Stimulated activated CD4-positive, alpha-beta T cell treated with anti-CD3 and anti-CD28 coated beads, Interleukin-12 subunit alpha, Interleukin-12 subunit beta, amount 100 ng/mL, for 4 hours (primary cell): ENCODE measurements around the gene AQP3.
"Not testable (repeated sequence)": the region's sequence is repeated elsewhere in the genome, so short reads cannot be mapped to it uniquely, and the experiment has no call there.

Experiments
- DNase-seq: peaks from one replicate; pipeline ENCODE4 v3.0.0-alpha.2; 2020

Gene AQP3

DNA sequence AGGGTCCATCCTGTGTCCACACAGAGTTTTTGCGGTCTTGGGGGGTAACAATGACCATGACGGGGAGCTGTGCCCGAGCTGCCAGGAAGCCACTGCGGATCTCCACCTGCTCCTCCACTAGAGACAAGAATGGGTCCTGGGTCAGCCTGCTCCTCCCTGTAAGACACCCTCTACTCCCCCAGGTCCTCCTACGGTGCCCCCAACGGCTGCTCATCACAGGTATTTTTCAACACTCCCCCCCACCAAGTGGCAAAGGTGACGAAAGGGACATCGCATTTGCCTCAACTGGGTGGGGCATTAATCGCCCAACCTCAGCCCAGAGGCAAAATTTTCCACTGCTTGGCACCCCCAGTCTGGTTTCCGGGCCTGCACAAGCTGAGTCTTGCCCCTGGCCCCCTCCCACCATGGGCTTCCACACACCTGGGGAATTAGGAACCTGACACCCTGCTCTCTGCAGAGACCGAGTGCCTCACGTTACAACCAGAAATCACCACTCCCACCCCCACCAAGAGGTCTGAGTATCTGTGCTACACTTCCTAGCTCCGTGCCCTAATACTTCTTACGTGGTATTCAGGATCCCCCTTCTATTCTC is 16.7 kb upstream of the AQP3 start:
- no peak for DNase-seq

DNA sequence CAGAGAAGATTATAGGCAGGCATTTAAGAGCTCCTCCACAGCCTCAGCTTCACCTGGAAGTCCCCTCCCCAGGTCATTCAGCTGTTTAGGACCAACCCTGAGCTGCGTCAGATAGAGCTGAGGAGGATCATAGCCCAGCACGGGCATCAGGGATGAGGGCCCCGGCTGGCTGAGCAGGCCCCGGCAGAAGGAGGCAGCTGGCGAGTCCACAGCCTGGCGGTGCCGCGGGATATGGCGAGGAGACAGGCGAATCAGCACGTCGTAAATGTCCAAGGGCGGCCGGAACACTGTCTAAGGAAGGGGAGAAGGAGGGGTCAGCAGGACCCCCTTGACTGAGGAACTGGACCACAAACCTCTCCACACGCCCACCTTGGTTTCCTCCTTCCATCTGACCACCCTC is 15.8 kb upstream of the AQP3 start:
- DNase-seq: no peak

DNA sequence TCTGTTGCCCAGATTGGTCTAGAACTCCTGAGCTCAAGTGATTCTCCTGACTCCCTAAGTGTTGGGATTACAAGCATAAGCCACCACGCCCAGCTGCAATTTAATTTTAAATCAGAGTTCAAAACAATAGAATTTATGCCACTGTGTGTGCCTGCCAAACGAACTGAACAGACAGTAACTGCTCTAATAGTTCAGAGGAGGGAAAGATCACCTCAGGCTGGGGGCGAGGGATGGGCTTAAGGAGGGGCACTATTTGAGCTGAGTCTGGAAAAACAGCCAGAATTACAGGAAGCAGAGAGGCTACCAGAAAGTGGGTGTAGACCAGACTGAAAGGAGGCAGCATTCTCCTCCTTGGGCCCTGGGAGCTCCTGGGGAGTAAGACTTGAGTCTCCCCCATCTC is 14.1 kb upstream of the AQP3 start:
- no peak for DNase-seq

DNA sequence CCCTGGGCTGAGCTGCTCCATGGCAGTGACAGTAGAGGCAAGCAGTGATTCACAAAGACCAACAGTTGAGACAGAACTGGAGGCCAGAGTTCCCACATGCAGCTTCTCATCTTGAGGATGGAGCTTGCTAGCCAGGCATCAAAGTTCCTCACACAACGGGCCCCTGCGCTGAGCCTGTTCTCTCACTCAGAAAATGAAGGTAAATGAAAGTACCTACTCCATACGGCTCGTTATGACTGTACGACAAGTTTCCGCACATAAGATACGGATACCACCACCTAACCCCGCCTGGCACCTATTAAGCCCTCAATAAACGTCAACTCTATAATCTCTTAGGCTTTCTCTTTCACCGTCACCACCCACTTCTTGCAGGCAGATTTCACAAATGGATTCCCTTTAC is 13.5 kb upstream of the AQP3 start:
- DNase-seq: no peak

DNA sequence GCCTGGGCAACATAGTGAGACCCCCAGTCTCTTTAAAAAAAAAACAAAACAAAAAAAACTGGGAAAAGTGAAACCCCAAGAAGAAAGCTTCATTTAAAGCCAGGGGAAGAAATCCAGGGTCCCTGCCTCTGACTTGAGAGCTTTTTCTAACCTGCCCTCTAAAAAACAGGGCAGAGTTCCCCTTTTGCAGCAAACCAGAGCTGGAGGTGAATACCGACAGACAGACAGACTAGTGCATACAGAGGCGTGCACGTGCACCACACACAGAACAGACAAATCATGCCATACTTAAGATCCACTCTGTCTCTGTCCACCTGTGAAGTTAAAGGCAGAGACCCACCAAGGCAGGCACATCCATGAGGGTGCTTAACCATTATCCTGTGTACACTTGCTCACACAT is 11.7 kb upstream of the AQP3 start:
- DNase-seq: no peak

GRCh38 chr9:33458444-33458843 is 11.1 kb upstream of the AQP3 start:
- peak; percentile 50 for DNase-seq

DNA sequence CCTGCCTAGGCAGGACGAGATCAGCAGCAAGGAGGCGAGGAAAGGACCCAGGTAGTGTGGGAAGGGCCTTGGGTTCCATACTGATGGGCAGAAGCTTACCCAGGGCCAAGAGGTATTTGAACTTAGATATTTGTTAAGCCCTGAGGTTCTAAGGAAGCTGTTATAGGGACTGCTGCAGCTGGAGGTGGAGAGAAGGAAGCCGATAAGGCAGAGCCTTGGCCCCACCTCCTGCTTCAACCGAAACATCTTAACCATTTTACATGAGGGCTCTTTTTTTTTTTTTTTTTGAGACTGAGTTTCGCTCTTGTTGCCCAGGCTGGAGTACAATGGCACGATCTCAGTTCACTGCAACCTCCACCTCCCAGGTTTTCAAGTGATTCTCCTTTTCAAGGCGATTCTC is 8.6 kb upstream of the AQP3 start:
- no peak for DNase-seq

GRCh38 chr9:33455456-33455855 is 8.1 kb upstream of the AQP3 start:
- not testable (repeated sequence) for DNase-seq

DNA sequence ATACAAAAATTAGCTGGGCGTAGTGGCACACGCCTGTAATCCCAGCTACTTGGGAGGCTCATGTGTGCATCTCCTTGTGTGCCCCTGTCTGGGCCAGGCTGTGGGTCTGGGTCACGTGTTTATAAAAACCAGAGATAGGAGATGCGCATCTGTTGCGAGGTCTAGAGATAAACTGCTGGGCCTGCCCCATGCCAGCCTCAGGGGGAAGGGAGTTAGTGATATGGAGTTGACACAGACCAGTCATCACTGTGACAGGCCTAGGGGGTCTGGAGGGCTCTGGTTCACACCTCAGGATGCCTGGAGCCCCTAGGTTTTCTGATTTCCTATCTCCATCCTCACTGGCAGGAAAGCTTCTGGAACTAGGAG is 7.3 kb upstream of the AQP3 start:
- not testable (repeated sequence) for DNase-seq

- DNase-seq: no peak
Measured at GRCh38 chr9:33453999-33454660, 6.7 kb upstream of the AQP3 start.

DNA sequence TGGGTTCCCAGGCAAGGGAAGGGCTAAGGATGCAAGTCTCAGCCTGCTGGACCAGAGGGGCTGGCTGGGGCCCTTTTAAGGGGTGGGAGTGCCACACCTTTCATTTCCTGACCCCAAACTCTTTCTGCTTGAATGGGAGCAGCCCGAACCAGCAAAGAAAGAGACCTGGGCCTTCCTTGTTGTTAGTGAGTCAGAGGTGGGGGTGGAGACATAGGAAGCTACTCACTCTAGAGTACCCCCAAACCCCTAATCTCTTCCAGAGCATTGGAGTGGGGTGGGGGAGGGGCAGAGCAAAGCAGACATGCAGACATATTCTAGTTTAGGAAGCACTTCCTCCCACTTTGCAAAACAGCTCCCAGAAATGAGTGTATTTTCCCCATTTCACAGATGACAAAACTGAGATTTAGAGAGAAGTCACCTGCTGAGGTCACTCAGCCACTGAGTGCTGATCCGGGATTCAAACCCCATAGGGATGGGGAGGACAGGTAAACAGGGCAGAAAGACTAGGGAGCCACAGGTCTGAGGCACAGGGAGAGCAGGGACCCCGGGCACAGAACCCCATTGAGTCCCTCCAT is 6.0 kb upstream of the AQP3 start:
- no peak for DNase-seq

- peak; percentile 51 for DNase-seq
Measured at GRCh38 chr9:33452828-33453271, 5.5 kb upstream of the AQP3 start.

DNA sequence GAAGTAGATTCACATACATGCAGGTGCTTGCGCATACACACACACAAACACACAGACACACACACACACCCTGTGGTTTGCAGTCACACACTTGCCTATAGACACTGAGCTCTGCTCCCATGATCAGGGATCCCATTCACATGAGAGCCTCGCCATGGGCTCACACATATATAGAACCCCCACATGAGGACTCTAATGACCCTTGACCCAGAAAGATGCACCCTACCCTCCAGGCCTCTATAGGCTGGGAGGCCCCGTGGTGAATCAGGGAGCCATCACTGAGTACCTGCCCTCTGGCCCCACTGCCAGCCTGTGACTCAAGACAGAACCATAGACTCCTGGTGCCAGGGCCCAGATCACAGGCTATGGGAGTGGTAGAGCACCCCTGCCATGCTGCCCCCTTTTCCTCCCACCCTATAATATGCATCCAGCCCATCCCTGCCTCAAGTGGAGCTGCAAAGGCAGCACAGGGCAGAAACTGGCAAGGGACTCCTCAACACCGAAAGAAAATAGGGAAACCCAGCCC is 3.3 kb upstream of the AQP3 start:
- DNase-seq: no peak

GRCh38 chr9:33449715-33450114 is 2.3 kb upstream of the AQP3 start:
- DNase-seq: no peak

GRCh38 chr9:33447799-33448553 is 583 bp upstream of the AQP3 start:
- no peak for DNase-seq

DNA sequence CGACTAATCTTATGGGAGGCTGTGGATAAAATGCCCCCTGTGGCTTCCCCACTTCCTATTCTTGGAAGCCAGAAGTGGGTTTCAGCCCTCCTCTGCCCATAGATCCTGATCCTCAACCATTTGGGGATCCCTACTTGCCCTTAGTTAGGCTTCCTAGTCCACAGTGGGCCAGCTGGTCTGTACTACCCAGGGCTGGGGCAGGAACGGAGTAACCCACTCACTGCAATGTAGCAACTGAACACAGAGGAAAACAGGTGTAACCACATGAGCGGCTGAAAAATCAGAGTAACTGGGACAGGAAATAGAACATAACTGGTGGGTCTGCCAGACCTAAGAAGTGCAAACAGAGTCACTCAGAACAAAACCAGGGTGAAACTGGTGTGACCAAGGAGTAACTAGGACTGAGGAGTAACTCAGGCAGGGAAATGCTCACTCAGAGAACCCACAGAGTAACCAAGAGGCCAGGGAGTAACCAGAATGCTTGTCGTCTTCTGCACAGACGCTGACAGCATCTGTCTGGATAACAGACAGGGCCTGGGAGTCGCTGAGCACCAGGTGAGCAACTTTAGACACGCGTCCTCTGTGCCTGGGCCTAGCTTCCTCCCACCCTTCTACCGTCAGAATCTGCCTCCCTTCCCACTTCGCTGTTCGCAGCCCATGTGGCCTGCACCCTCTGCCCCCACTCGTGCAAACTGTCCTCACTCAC is 1.0 kb downstream of the AQP3 start:
- peak; percentile 24 for DNase-seq

DNA sequence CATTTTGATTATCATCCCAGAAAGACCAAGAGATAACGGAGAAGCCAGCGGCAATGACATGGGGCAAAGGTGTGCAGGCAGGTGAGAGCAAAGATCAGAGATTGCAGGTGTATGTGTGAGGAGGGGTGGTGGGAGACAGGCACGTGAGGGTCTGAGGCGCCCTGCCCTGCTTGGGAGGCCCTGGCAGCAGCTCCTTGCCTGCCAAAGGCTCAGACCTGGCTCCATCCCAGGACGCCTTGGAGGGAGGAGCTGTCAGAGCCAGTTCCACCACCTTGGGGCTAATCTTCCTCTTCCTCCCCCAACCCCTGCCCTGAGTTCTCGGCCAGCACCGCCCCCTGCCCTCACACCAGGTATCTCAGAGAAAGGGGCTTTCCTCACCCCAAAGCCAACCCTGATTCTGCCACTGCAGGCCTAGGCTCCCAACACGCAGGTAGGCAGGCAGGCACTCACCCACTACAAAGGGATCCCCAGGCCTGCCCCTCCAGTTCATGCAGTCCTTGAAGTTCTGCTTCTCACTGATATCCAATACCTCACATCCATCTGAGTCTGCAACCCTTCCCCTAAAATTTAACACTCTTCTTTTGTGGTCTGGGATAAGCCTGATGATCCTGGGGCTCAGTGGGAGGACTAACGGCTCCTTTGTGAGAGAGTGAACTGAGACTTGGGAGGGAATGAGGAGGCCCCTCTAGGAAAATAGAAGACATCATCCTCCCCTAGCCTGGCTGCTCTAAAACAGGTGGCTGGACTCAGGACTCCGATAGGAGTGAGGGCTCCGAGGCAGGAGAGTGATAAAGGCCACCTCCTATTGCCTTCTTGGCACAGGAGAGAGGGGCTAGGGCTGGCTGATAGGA is 1.8 kb downstream of the AQP3 start:
- no peak for DNase-seq

DNA sequence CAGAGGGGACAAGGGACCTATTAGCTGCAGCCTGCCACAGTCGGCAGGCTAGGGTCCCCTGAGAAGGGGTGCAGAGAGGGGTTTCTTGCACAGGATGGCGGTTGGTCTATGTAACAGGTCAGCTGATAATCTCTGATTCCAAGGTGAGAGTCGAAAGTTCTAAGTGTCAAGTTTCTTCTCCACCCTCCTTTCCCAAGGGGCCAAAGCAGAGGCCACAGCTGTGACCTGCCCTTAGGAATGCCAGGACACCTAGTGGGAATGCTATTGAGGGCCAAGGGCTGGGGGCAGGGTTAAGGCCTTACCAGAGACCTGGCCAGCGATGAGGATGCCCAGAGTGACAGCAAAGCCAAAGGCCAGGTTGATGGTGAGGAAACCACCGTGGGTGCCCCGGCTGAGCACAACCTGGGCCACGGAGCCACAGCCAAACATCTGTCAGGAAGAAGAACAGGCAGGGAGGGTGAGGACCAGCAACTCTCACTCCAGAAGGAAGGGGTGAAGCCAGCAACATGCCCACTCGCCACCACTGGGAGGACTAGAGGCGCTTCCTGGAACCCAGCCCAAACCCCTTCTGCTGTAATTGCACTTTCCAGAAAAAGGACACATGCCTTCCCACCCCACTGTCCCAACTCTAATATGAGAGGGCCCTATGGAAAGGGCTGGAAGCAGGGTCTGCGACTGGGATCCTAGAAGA is 3.8 kb downstream of the AQP3 start:
- no peak for DNase-seq

GRCh38 chr9:33443047-33443446 is 4.3 kb downstream of the AQP3 start:
- DNase-seq: no peak

GRCh38 chr9:33442125-33442524 is 5.3 kb downstream of the AQP3 start:
- no peak for DNase-seq

DNA sequence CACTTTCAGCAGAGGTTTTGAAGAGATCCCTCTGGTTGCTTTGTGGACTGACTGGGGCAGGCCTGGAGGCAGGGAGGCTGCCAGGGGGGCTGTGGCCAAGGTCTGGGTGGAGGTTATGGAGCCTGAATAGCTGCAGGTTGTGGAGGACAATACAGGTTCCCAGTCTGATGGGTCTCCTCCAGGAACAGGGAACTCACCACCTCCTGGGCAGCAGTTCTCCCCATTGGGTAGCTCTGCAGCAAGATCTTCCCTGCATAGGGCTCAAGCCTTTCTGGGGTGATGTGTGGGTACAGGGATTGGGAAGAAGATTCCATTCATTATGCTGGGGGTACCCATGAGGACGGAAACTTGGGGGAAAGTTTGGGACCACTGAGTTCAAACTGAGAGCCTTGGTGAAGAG is 6.8 kb downstream of the AQP3 start:
- DNase-seq: no peak

GRCh38 chr9:33440204-33440603 is 7.2 kb downstream of the AQP3 start:
- no peak for DNase-seq
